ENCODE results near the gene FBXL14. TPM values are rescaled to one million over a fixed set of nuclear protein-coding genes. Genes with fewer than 3 reads are reported as not detected.
A peak's percentile ranks its signal among the peaks of the same experiment; 100 is the strongest.

The FBXL14 gene
- polyA plus RNA-seq, 2 of the 4 experiments (the other 2 are of a cell fraction), result 6.7 to 7.1 TPM

GRCh38 chr12:1638203-1638602, 43.8 kb upstream of the FBXL14 start:
- Histone ChIP-seq H3K9me3 (no peaks in the 10 kb centered on the region), H3K4me3 (no peak overlapping the region), H3K4me1 (no peaks in the 10 kb centered on the region), H3K4me2 (no peak overlapping the region), H3K27ac (no peak overlapping the region)
- FAIRE-seq (no peak), ATAC-seq (no peak), DNase-seq (ENCODE audit: low read depth in 1 of 2, low spot score in 1 of 2) (no peak)
- TF ChIP-seq HDAC2 (IDR thresholded peaks at IDR 0.05) (no peak), HOXA7 (CRISPR knock-in tag; IDR thresholded peaks at IDR 0.05) (no peak), FOSB (CRISPR knock-in tag; IDR thresholded peaks at IDR 0.05) (no peak), JUN (IDR thresholded peaks at IDR 0.05) (no peak), SREBF2 (IDR thresholded peaks at IDR 0.05) (no peak), POLR2A (IDR thresholded peaks at IDR 0.05; ENCODE audit: low read length) (no peak), CEBPB (IDR thresholded peaks at IDR 0.05) (no peak)
- TF ChIP-seq, protein P1, sequence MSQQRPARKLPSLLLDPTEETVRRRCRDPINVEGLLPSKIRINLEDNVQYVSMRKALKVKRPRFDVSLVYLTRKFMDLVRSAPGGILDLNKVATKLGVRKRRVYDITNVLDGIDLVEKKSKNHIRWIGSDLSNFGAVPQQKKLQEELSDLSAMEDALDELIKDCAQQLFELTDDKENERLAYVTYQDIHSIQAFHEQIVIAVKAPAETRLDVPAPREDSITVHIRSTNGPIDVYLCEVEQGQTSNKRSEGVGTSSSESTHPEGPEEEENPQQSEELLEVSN (IDR thresholded peaks at IDR 0.05; ENCODE audit: borderline replicate concordance, low read depth), result no peak
- TF ChIP-seq, protein P2, sequence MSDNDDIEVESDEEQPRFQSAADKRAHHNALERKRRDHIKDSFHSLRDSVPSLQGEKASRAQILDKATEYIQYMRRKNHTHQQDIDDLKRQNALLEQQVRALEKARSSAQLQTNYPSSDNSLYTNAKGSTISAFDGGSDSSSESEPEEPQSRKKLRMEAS (IDR thresholded peaks at IDR 0.05), result no peak
- WGBS (ENCODE audit: missing lambda C conversion rate), result 68% methylated on average over 5 of the region's 5 CpGs
- CTCF ChIA-PET, result interaction anchor here (0.8 to 16.6 kb wide), 5 partner anchors 11 to 151 kb away, joined by 3 to 210 read pairs (median 9); no protein-coding TSS in a partner anchor
- POLR2A ChIA-PET, result no interaction called here

GRCh38 chr12:1635301-1636095, 41.1 kb upstream of the FBXL14 start:
- ChIA-PET CTCF (interaction anchor here (0.6 to 16.6 kb wide), 27 partner anchors 13 to 517 kb away, joined by 3 to 210 read pairs (median 5); no protein-coding TSS in a partner anchor), POLR2A (no interaction called here)
- DNase-seq (ENCODE audit: low read depth in 1 of 2, low spot score in 1 of 2), result no peak
- ATAC-seq, result peak; percentile 16 to 32; a peak in 2 of 6 replicates
- Histone ChIP-seq H3K4me2 (no peak overlapping the region), H3K27ac (no peak overlapping the region), H3K4me1 (0 out of 3 replicates have a peak, but pooled peaks cover 2% of the 10 kb centered on the region), H3K4me3 (no peak overlapping the region), H3K9me3 (no peaks in the 10 kb centered on the region)
- no peak for FAIRE-seq
- 67% methylated on average over 11 of the region's 11 CpGs for WGBS (ENCODE audit: missing lambda C conversion rate)
- no peak for TF ChIP-seq HOXA7 (CRISPR knock-in tag; IDR thresholded peaks at IDR 0.05)
- TF ChIP-seq MYC (IDR thresholded peaks at IDR 0.05; ENCODE audit: borderline replicate concordance, low read length), result no peak
- no peak for TF ChIP-seq KDM1A (IDR thresholded peaks at IDR 0.05; ENCODE audit: low read depth)
- no peak for TF ChIP-seq KDM5A (IDR thresholded peaks at IDR 0.05)
- TF ChIP-seq MAFK (IDR thresholded peaks at IDR 0.05; ENCODE audit: partially characterized antibody), result no peak
- TF ChIP-seq RAD21 (conservative IDR thresholded peaks at IDR 0.05 in 1 of 2, IDR thresholded peaks at IDR 0.05 in 1 of 2), result no peak

DNA sequence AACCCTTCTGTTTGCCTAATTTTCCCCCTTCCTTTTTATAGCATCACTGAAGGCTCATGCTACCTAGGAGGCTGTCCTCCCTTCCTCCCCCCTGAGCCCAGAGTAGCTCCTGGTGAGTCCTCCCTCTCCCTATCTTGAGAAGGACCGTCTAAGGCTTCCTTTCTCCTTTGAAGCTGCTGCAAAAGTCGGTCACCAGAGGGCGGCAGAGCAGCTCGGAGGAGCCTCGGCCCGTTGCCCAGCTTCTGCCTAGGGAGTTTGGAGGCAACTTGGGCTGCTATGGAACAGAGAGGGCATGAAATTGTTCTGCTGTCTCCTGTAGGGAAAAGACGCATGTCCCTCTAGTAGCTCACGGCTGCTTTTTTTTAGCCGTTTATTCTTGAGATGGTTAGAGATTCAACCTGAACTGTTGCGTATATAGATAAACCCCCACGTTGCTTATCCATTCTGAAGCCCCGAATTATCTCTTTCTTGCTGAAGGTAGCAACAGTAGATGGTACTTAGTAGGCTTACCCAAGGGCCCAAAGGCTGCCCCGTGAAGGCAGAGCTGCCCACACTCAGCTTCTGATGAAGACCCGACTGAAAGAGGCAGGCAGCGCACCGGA, 40.3 kb upstream of the FBXL14 start:
- Histone ChIP-seq H3K27ac (no peak overlapping the region), H3K9me3 (no peaks in the 10 kb centered on the region), H3K4me2 (no peak overlapping the region), H3K4me3 (no peak overlapping the region), H3K4me1 (peaks cover 3% of the 10 kb centered on the region; the same call in 1 of the 3 replicates)
- DNase-seq (ENCODE audit: low read depth in 1 of 2, low spot score in 1 of 2) (peak; percentile 76 to 82), FAIRE-seq (no peak), ATAC-seq (peak; percentile 74 to 87)
- ChIA-PET CTCF (interaction anchor here (0.6 to 16.6 kb wide), 33 partner anchors 12 to 760 kb away, joined by 3 to 210 read pairs (median 5); no protein-coding TSS in a partner anchor), POLR2A (interaction anchor here (0.9 kb wide), 1 partner anchor 56 kb away, joined by 4 read pairs; the partner anchor contains the start of gene ADIPOR2)
- TF ChIP-seq RAD21 (conservative IDR thresholded peaks at IDR 0.05 in 1 of 2, IDR thresholded peaks at IDR 0.05 in 1 of 2), result peak; percentile 73 to 80
- TF ChIP-seq ZFP36 (IDR thresholded peaks at IDR 0.05; ENCODE audit: borderline replicate concordance, partially characterized antibody), result no peak
- TF ChIP-seq KDM1A (IDR thresholded peaks at IDR 0.05; ENCODE audit: low read depth), result no peak
- peak; percentile 76 for TF ChIP-seq CTCF (IDR thresholded peaks at IDR 0.05)
- TF ChIP-seq FOSB (CRISPR knock-in tag; IDR thresholded peaks at IDR 0.05), result no peak
- TF ChIP-seq, protein P3, sequence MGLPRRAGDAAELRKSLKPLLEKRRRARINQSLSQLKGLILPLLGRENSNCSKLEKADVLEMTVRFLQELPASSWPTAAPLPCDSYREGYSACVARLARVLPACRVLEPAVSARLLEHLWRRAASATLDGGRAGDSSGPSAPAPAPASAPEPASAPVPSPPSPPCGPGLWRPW (IDR thresholded peaks at IDR 0.05), result no peak
- peak; percentile 71 for TF ChIP-seq SMC3 (IDR thresholded peaks at IDR 0.05)
- TF ChIP-seq, protein P4, sequence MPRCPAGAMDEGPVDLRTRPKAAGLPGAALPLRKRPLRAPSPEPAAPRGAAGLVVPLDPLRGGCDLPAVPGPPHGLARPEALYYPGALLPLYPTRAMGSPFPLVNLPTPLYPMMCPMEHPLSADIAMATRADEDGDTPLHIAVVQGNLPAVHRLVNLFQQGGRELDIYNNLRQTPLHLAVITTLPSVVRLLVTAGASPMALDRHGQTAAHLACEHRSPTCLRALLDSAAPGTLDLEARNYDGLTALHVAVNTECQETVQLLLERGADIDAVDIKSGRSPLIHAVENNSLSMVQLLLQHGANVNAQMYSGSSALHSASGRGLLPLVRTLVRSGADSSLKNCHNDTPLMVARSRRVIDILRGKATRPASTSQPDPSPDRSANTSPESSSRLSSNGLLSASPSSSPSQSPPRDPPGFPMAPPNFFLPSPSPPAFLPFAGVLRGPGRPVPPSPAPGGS (IDR thresholded peaks at IDR 0.05), result no peak
- no peak for TF ChIP-seq RFX5 (IDR thresholded peaks at IDR 0.05)
- WGBS (ENCODE audit: missing lambda C conversion rate), result 32% methylated on average over 16 of the region's 16 CpGs
